OCI-LY1 (cell line): Measurements from ENCODE around the gene SLC22A23.

Source experiments
- H2AFZ ChIP-seq: fragments of 200-600 bp; sonication (generic), shearing (Covaris generic); 2 replicates; pipeline ENCODE4 v1.6.0; 2014; ENCODE audit warnings: antibody characterized with exemption, mild to moderate bottlenecking, low read length
- H3F3A ChIP-seq: fragments of 200-600 bp; sonication (generic), shearing (Covaris generic); 2 replicates; pipeline ENCODE4 v1.6.0; 2014; ENCODE audit warnings: mild to moderate bottlenecking, antibody characterized with exemption, low read length, moderate library complexity; ENCODE audit not compliant: insufficient read depth
- H3K27ac ChIP-seq: fragments of 200-600 bp; sonication (generic); 2 replicates; pipeline ENCODE4 v1.5.1; 2014; ENCODE audit warnings: low read length, mixed run types, mild to moderate bottlenecking, low read depth; ENCODE audit not compliant: poor library complexity, severe bottlenecking
- H3K27me3 ChIP-seq: fragments of 200-600 bp; sonication (generic); 2 replicates; pipeline ENCODE4 v1.6.0; 2014; ENCODE audit warnings: antibody characterized with exemption, mild to moderate bottlenecking, low read length, moderate library complexity; ENCODE audit not compliant: insufficient read depth
- H3K36me3 ChIP-seq: fragments of 200-600 bp; sonication (generic); 2 replicates; pipeline ENCODE4 v1.6.1; 2014; ENCODE audit warnings: mild to moderate bottlenecking, antibody characterized with exemption, low read length, moderate library complexity, mixed read lengths; ENCODE audit not compliant: insufficient read depth
- H3K4me1 ChIP-seq: fragments of 200-600 bp; sonication (generic); 2 replicates; pipeline ENCODE4 v1.5.1; 2014; ENCODE audit warnings: mild to moderate bottlenecking, low read length, moderate library complexity; ENCODE audit not compliant: insufficient read depth, severe bottlenecking
- H3K4me2 ChIP-seq: fragments of 200-600 bp; sonication (generic), shearing (Covaris generic); 2 replicates; pipeline ENCODE4 v1.6.1; 2014; ENCODE audit warnings: low read length
- H3K4me3 ChIP-seq: fragments of 200-600 bp; sonication (generic); 2 replicates; pipeline ENCODE4 v1.5.1; 2014; ENCODE audit warnings: low read length, low read depth, mild to moderate bottlenecking, mixed read lengths; ENCODE audit not compliant: poor library complexity, severe bottlenecking
- H3K79me2 ChIP-seq: fragments of 200-600 bp; shearing (Covaris generic); 2 replicates; pipeline ENCODE4 v1.6.1; 2016; ENCODE audit warnings: mixed run types, low read length, mixed read lengths; ENCODE audit not compliant: insufficient read depth
- H3K9ac ChIP-seq: fragments of 200-600 bp; sonication (generic), shearing (Covaris generic); 2 replicates; pipeline ENCODE4 v1.6.1; 2014; ENCODE audit warnings: mild to moderate bottlenecking, low read length, mixed read lengths
- H3K9me2 ChIP-seq: fragments of 200-600 bp; sonication (generic), shearing (Covaris generic); 2 replicates; pipeline ENCODE4 v1.6.1; 2014; ENCODE audit warnings: low read depth, mild to moderate bottlenecking, low read length, mixed read lengths
- H3K9me3 ChIP-seq: fragments of 200-600 bp; shearing (Covaris generic); 2 replicates; pipeline ENCODE4 v1.6.1; 2014; ENCODE audit warnings: low read length, mixed read lengths
- H4K20me1 ChIP-seq: fragments of 200-600 bp; sonication (generic), shearing (Covaris generic); 2 replicates; pipeline ENCODE4 v1.6.0; 2016; ENCODE audit warnings: mild to moderate bottlenecking, low read length; ENCODE audit not compliant: insufficient read depth
- CTCF ChIP-seq: fragments of 200-600 bp; sonication (generic), shearing (Covaris generic); IDR thresholded peaks from 2 replicates; pipeline ENCODE4 v1.5.1; 2017; ENCODE audit warnings: mild to moderate bottlenecking, antibody characterized with exemption, low read length, moderate library complexity, mixed read lengths
- EZH2 ChIP-seq: fragments of 200-600 bp; sonication (generic), shearing (Covaris generic); IDR thresholded peaks from 2 replicates; pipeline ENCODE4 v1.8.0; 2017; ENCODE audit warnings: borderline replicate concordance, mixed run types, mild to moderate bottlenecking, antibody characterized with exemption, low read length, moderate library complexity, mixed read lengths

Gene SLC22A23

GRCh38 chr6:3287308-3287707 lies 169.5 kb downstream of the SLC22A23 start:
- no peaks in the 10 kb centered on the region; the same call in 1 of the 2 replicates for H3K36me3 ChIP-seq

GRCh38 chr6:3286641-3287171 lies 170.1 kb downstream of the SLC22A23 start:
- Histone ChIP-seq H3K4me3 (no peak overlapping the region), H3K9me2 (no peaks in the 10 kb centered on the region), H3K79me2 (no peaks in the 10 kb centered on the region), H3F3A (no peaks in the 10 kb centered on the region), H3K9ac (no peak overlapping the region), H2AFZ (no peak overlapping the region), H3K27me3 (no peaks in the 10 kb centered on the region; the same call in 1 of the 2 replicates), H3K27ac (no peak overlapping the region), H3K4me2 (no peak overlapping the region), H3K36me3 (no peaks in the 10 kb centered on the region; the same call in 1 of the 2 replicates), H3K4me1 (peaks cover 19% of the 10 kb centered on the region), H3K9me3 (no peaks in the 10 kb centered on the region), H4K20me1 (no peaks in the 10 kb centered on the region)
- TF ChIP-seq CTCF (no peak), EZH2 (no peak)

More at GRCh38 chr6:3287308-3287707, 169.5 kb downstream of the SLC22A23 start:
- Histone ChIP-seq H3K4me2 (no peak overlapping the region), H3K9ac (no peak overlapping the region), H3K79me2 (no peaks in the 10 kb centered on the region), H2AFZ (no peak overlapping the region), H3F3A (no peaks in the 10 kb centered on the region), H3K9me3 (no peaks in the 10 kb centered on the region), H3K4me3 (no peak overlapping the region), H3K9me2 (no peaks in the 10 kb centered on the region), H4K20me1 (no peaks in the 10 kb centered on the region), H3K27me3 (no peaks in the 10 kb centered on the region; the same call in 1 of the 2 replicates), H3K27ac (no peak overlapping the region), H3K4me1 (peaks cover 19% of the 10 kb centered on the region)
- no peak for TF ChIP-seq CTCF
- no peak for TF ChIP-seq EZH2

GRCh38 chr6:3285732-3286131 lies 171.1 kb downstream of the SLC22A23 start:
- Histone ChIP-seq H3K9me2 (no peaks in the 10 kb centered on the region), H2AFZ (no peak overlapping the region)

More at GRCh38 chr6:3285732-3286131, 171.1 kb downstream of the SLC22A23 start:
- H3F3A ChIP-seq, result no peaks in the 10 kb centered on the region
- H4K20me1 ChIP-seq, result no peaks in the 10 kb centered on the region
- H3K9ac ChIP-seq, result no peak overlapping the region
- H3K27ac ChIP-seq, result no peak overlapping the region
- TF ChIP-seq EZH2, result no peak
- TF ChIP-seq CTCF, result no peak
- H3K9me3 ChIP-seq, result no peaks in the 10 kb centered on the region
- H3K79me2 ChIP-seq, result no peaks in the 10 kb centered on the region
- H3K4me3 ChIP-seq, result no peak overlapping the region
- H3K4me2 ChIP-seq, result no peak overlapping the region
- no peaks in the 10 kb centered on the region for H3K27me3 ChIP-seq
- H3K36me3 ChIP-seq, result no peaks in the 10 kb centered on the region; the same call in 1 of the 2 replicates
- peaks cover 19% of the 10 kb centered on the region for H3K4me1 ChIP-seq
